Mesenchymal stem cell (in vitro differentiated cells and primary cell): ENCODE data around the gene SLC35A5.
A peak's percentile ranks its signal among the peaks of the same experiment; 100 is the strongest.

Experiments
- DNase-seq: peaks from one replicate; pipeline ENCODE4 v3.0.0-alpha.2; 2013
- H2AFZ ChIP-seq: one replicate; pipeline ENCODE4 v1.6.1; 2013; ENCODE audit warnings: low read depth, mild to moderate bottlenecking, control low read depth, inconsistent platforms, low read length, moderate library complexity
- H2AK5ac ChIP-seq: 2 replicates; pipeline ENCODE4 v1.6.1; 2013; ENCODE audit warnings: low read length, moderate library complexity, mild to moderate bottlenecking, inconsistent platforms; ENCODE audit not compliant: severe bottlenecking
- H2BK120ac ChIP-seq: one replicate; pipeline ENCODE4 v1.6.1; 2013; ENCODE audit warnings: low read depth, mild to moderate bottlenecking, inconsistent platforms, low read length, moderate library complexity
- H2BK12ac ChIP-seq, 2 experiments: one replicate each; pipeline ENCODE4 v1.6.1; 2013; ENCODE audit warnings: inconsistent platforms in 2 of 2, low read length in 2 of 2, mild to moderate bottlenecking in 2 of 2, moderate library complexity in 2 of 2, control low read depth in 1 of 2
- H2BK15ac ChIP-seq: one replicate; pipeline ENCODE4 v1.6.1; 2013; ENCODE audit warnings: mild to moderate bottlenecking, low read depth, inconsistent platforms; ENCODE audit not compliant: poor library complexity, severe bottlenecking
- H2BK5ac ChIP-seq: 2 replicates; pipeline ENCODE4 v1.6.1; 2013; ENCODE audit warnings: low read depth, mild to moderate bottlenecking, low read length, control low read depth, inconsistent platforms; ENCODE audit not compliant: poor library complexity, severe bottlenecking
- H3K14ac ChIP-seq, 2 experiments: one replicate each; pipeline ENCODE4 v1.6.1; 2013; ENCODE audit warnings: inconsistent platforms in 2 of 2, low read length in 2 of 2, control low read depth in 1 of 2, mild to moderate bottlenecking in 1 of 2, moderate library complexity in 1 of 2
- H3K18ac ChIP-seq, 2 experiments: one replicate each; pipeline ENCODE4 v1.6.1; 2013; ENCODE audit warnings: inconsistent platforms in 2 of 2, low read length in 2 of 2, control low read depth in 1 of 2, low read depth in 1 of 2, mild to moderate bottlenecking in 1 of 2
- H3K23ac ChIP-seq, 2 experiments: one replicate each; pipeline ENCODE4 v1.6.1; 2013; ENCODE audit warnings: inconsistent platforms in 2 of 2, low read length in 2 of 2, mild to moderate bottlenecking in 2 of 2, moderate library complexity in 2 of 2, control low read depth in 1 of 2
- H3K27ac ChIP-seq: 2 replicates; pipeline ENCODE4 v1.5.1; 2013; ENCODE audit warnings: mild to moderate bottlenecking, moderate library complexity, low read length, control low read depth, inconsistent platforms; ENCODE audit not compliant: poor library complexity, severe bottlenecking
- H3K27me3 ChIP-seq, 2 experiments: 2 replicates each; pipeline versions ENCODE4 v1.6.1 to v1.7.0; 2013; ENCODE audit warnings: low read length in 2 of 2, mild to moderate bottlenecking in 2 of 2, moderate library complexity in 2 of 2, control low read depth in 1 of 2, inconsistent platforms in 1 of 2; ENCODE audit not compliant: control insufficient read depth in 1 of 2, insufficient read depth in 1 of 2
- H3K36me3 ChIP-seq, 2 experiments: 2 replicates each; pipeline versions ENCODE4 v1.6.1 to v1.7.0; 2013; ENCODE audit warnings: low read length in 2 of 2, control low read depth in 1 of 2, inconsistent platforms in 1 of 2, low read depth in 1 of 2, mild to moderate bottlenecking in 1 of 2; ENCODE audit not compliant: insufficient read depth in 2 of 2, control insufficient read depth in 1 of 2
- H3K4ac ChIP-seq, 2 experiments: one replicate each; pipeline ENCODE4 v1.6.1; 2013; ENCODE audit warnings: inconsistent platforms in 2 of 2, low read length in 2 of 2, mild to moderate bottlenecking in 2 of 2, moderate library complexity in 2 of 2, control low read depth in 1 of 2, low read depth in 1 of 2
- H3K4me1 ChIP-seq: 2 replicates; pipeline ENCODE4 v1.6.1; 2013; ENCODE audit warnings: low read depth, low read length, control low read depth; ENCODE audit not compliant: control insufficient read depth, insufficient read depth
- H3K4me2 ChIP-seq: 2 replicates; pipeline ENCODE4 v1.6.1; 2013; ENCODE audit warnings: low read length, mild to moderate bottlenecking, inconsistent platforms; ENCODE audit not compliant: poor library complexity, severe bottlenecking
- H3K4me3 ChIP-seq, 2 experiments: 2 replicates each; pipeline versions ENCODE4 v1.5.1 to v1.7.0; 2013; ENCODE audit warnings: low read length in 2 of 2, mild to moderate bottlenecking in 2 of 2, control low read depth in 1 of 2, low read depth in 1 of 2; ENCODE audit not compliant: insufficient read depth in 1 of 2
- H3K79me1 ChIP-seq: replicated peaks from 2 replicates; pipeline ENCODE4 v1.6.1; 2013; ENCODE audit warnings: mild to moderate bottlenecking, control low read depth, low read length, inconsistent platforms; ENCODE audit not compliant: poor library complexity, severe bottlenecking
- H3K9ac ChIP-seq: 2 replicates; pipeline ENCODE4 v1.7.0; 2013; ENCODE audit warnings: mild to moderate bottlenecking, low read length, moderate library complexity
- H3K9me3 ChIP-seq: 2 replicates; pipeline ENCODE4 v1.7.0; 2013; ENCODE audit warnings: mild to moderate bottlenecking, low read length; ENCODE audit not compliant: control insufficient read depth
- H4K8ac ChIP-seq: one replicate; pipeline ENCODE4 v1.6.1; 2013; ENCODE audit warnings: inconsistent platforms, mild to moderate bottlenecking, low read length, moderate library complexity
- H4K91ac ChIP-seq: one replicate; pipeline ENCODE4 v1.6.1; 2013; ENCODE audit warnings: mild to moderate bottlenecking, low read length, inconsistent platforms
- WGBS: methylation state at CpG from one replicate; pipeline ENCODE4 v1.1.7; 2013; ENCODE audit warnings: mixed read lengths; 5-methylcytosine and 5-hydroxymethylcytosine counted together

Gene SLC35A5

GRCh38 chr3:112632596-112632995 is 70.8 kb downstream of the SLC35A5 start:
- Histone ChIP-seq H2AK5ac (no peak overlapping the region), H3K9me3 (no peaks in the 10 kb centered on the region), H3K27me3 (no peaks in the 10 kb centered on the region), H2BK15ac (no peak overlapping the region), H3K27ac (no peak overlapping the region), H3K36me3 (peaks cover 0 to 56% of the 10 kb centered on the region in 2 experiments), H2BK12ac (no peak overlapping the region), H3K79me1 (peaks cover 11% of the 10 kb centered on the region), H2BK5ac (no peak overlapping the region), H3K4me1 (peaks cover 3% of the 10 kb centered on the region), H2AFZ (no peak overlapping the region), H3K18ac (no peak overlapping the region), H3K23ac (no peak overlapping the region), H3K4me3 (peak overlapping the region in 1 of 2 experiments; percentile 89), H3K14ac (no peak overlapping the region), H3K9ac (peak overlapping the region; percentile 99), H4K8ac (no peak overlapping the region), H3K4me2 (no peak overlapping the region), H2BK120ac (no peak overlapping the region), H3K4ac (no peak overlapping the region), H4K91ac (no peak overlapping the region)
- DNase-seq: no peak
- WGBS: 0% methylated on average over 1 of the region's 4 CpGs

GRCh38 chr3:112633191-112633590 is 71.3 kb downstream of the SLC35A5 start:
- Histone ChIP-seq H2BK15ac (peak overlapping the region; percentile 33), H4K91ac (peak overlapping the region; percentile 87)
- WGBS: 47% methylated on average over 2 of the region's 3 CpGs

GRCh38 chr3:112633757-112634156 is 71.9 kb downstream of the SLC35A5 start:
- Histone ChIP-seq H3K36me3 (peaks cover 5 to 52% of the 10 kb centered on the region in 2 experiments), H4K8ac (no peak overlapping the region), H3K9ac (peak overlapping the region; percentile 99), H2BK120ac (no peak overlapping the region), H3K27ac (no peak overlapping the region), H3K4me3 (peak overlapping the region in 1 of 2 experiments; percentile 89), H2BK5ac (no peak overlapping the region), H3K4me1 (peaks cover 9% of the 10 kb centered on the region), H2AFZ (no peak overlapping the region), H4K91ac (no peak overlapping the region), H3K4ac (no peak overlapping the region), H2BK12ac (no peak overlapping the region), H3K14ac (no peak overlapping the region), H2AK5ac (no peak overlapping the region), H3K79me1 (peaks cover 17% of the 10 kb centered on the region), H3K23ac (no peak overlapping the region), H3K18ac (peak overlapping the region in 1 of 2 experiments; percentile 67), H3K9me3 (no peaks in the 10 kb centered on the region), H3K4me2 (no peak overlapping the region), H3K27me3 (no peaks in the 10 kb centered on the region), H2BK15ac (no peak overlapping the region)
- no CpG with 5 or more reads among the region's 1 CpG for WGBS
- no peak for DNase-seq

More at GRCh38 chr3:112633191-112633590, 71.3 kb downstream of the SLC35A5 start:
- peaks cover 4% of the 10 kb centered on the region for H3K4me1 ChIP-seq
- H2BK5ac ChIP-seq: no peak overlapping the region
- H3K4me3 ChIP-seq: peak overlapping the region in 1 of 2 experiments; percentile 89
- H3K14ac ChIP-seq: no peak overlapping the region
- no peak overlapping the region for H2BK120ac ChIP-seq
- peaks cover 12% of the 10 kb centered on the region for H3K79me1 ChIP-seq
- DNase-seq: no peak
- H2AFZ ChIP-seq: no peak overlapping the region
- peak overlapping the region; percentile 76 for H2AK5ac ChIP-seq
- H3K9ac ChIP-seq: peak overlapping the region; percentile 99
- H2BK12ac ChIP-seq: peak overlapping the region; percentile 18 to 91
- peaks cover 0 to 57% of the 10 kb centered on the region in 2 experiments for H3K36me3 ChIP-seq
- H4K8ac ChIP-seq: no peak overlapping the region
- H3K4me2 ChIP-seq: no peak overlapping the region
- H3K18ac ChIP-seq: peak overlapping the region in 1 of 2 experiments; percentile 67
- H3K9me3 ChIP-seq: no peaks in the 10 kb centered on the region
- no peaks in the 10 kb centered on the region for H3K27me3 ChIP-seq
- H3K23ac ChIP-seq: no peak overlapping the region
- H3K4ac ChIP-seq: no peak overlapping the region
- no peak overlapping the region for H3K27ac ChIP-seq

- Histone ChIP-seq H2AFZ (no peak overlapping the region), H4K91ac (no peak overlapping the region), H3K9me3 (no peaks in the 10 kb centered on the region), H3K79me1 (peaks cover 24% of the 10 kb centered on the region), H2BK12ac (no peak overlapping the region), H2AK5ac (peak overlapping the region; percentile 81), H4K8ac (no peak overlapping the region), H3K4me3 (peak overlapping the region in 1 of 2 experiments; percentile 89), H2BK120ac (no peak overlapping the region), H3K27ac (peak overlapping the region; percentile 65), H3K4me2 (no peak overlapping the region), H2BK5ac (no peak overlapping the region), H3K14ac (no peak overlapping the region), H3K18ac (no peak overlapping the region), H2BK15ac (no peak overlapping the region), H3K23ac (no peak overlapping the region), H3K36me3 (peaks cover 12 to 48% of the 10 kb centered on the region in 2 experiments), H3K27me3 (no peaks in the 10 kb centered on the region), H3K4me1 (peaks cover 19% of the 10 kb centered on the region), H3K4ac (peak overlapping the region in 1 of 2 experiments; percentile 51), H3K9ac (peak overlapping the region; percentile 99)
- no CpG with 5 or more reads among the region's 4 CpGs for WGBS
- peak; percentile 56 for DNase-seq
Measured at GRCh38 chr3:112634786-112635541, 73.1 kb downstream of the SLC35A5 start.
